Vagina (tissue), 2 donors: ENCODE results near the gene RANBP17. TPM values are rescaled to one million over a fixed set of nuclear protein-coding genes. Genes with fewer than 3 reads are reported as not detected.

Experiments
- DNase-seq, 2 donors: peaks; one replicate each; pipeline ENCODE4 v3.0.0-alpha.2; 2017; ENCODE audit errors: extremely low spot score in 2 of 2
- H3K27ac ChIP-seq: fragments of 200-600 bp; sonication (generic); one replicate; pipeline ENCODE4 v1.5.1; 2019
- H3K27me3 ChIP-seq: fragments of 200-600 bp; sonication (generic); one replicate; pipeline ENCODE4 v1.5.1; 2019
- H3K36me3 ChIP-seq, 2 donors: fragments of 200-600 bp; sonication (generic); one replicate each; pipeline ENCODE4 v1.5.1; 2017 to 2019
- H3K4me1 ChIP-seq: fragments of 200-600 bp; sonication (generic); one replicate; pipeline ENCODE4 v1.5.1; 2019
- H3K4me3 ChIP-seq, 2 donors: fragments of 200-600 bp; sonication (generic); 1 replicate in 1 of 2; 2 replicates in 1 of 2; pipeline ENCODE4 v1.5.1; 2016 to 2019
- H3K9me3 ChIP-seq: fragments of 200-600 bp; sonication (generic); one replicate; pipeline ENCODE4 v1.5.1; 2019
- CTCF ChIP-seq, 3 experiments: fragments of 450-650 bp in 2 of 3; fragments of 200-600 bp in 1 of 3; sonication (generic) in 1 of 3; IDR thresholded peaks; one replicate each; pipeline ENCODE4 v1.5.1; 2017 to 2019; ENCODE audit warnings: antibody characterized with exemption in 3 of 3, mild to moderate bottlenecking in 2 of 3, moderate library complexity in 2 of 3
- POLR2A ChIP-seq, 2 donors: fragments of 450-650 bp; IDR thresholded peaks; one replicate each; pipeline ENCODE4 v1.6.1; 2017; ENCODE audit warnings: antibody characterized with exemption in 2 of 2, mild to moderate bottlenecking in 2 of 2, moderate library complexity in 2 of 2
- POLR2AphosphoS5 ChIP-seq, 2 donors: sonication (generic); formaldehyde crosslinking; IDR thresholded peaks; one replicate each; pipeline ENCODE4 v1.9.0; 2017; ENCODE audit warnings: antibody characterized with exemption in 2 of 2, mild to moderate bottlenecking in 2 of 2, low read depth in 1 of 2; ENCODE audit not compliant: insufficient read depth in 1 of 2
- intact Hi-C: fragments of 100-400 bp; cut with DNase I; formaldehyde crosslinking; loops from one replicate; pipeline ENCODE4 v1.15.1; 2023
- total RNA-seq: library from RNA; depleted of rRNA; stranded (reverse); fragments of >200 nt; gene quantifications from one replicate; pipeline ENCODE4 v1.2.3, GENCODE V29; 2016

RANBP17 gene
- total RNA-seq, 1 donor from 2014 or later = 5.4 TPM

DNA sequence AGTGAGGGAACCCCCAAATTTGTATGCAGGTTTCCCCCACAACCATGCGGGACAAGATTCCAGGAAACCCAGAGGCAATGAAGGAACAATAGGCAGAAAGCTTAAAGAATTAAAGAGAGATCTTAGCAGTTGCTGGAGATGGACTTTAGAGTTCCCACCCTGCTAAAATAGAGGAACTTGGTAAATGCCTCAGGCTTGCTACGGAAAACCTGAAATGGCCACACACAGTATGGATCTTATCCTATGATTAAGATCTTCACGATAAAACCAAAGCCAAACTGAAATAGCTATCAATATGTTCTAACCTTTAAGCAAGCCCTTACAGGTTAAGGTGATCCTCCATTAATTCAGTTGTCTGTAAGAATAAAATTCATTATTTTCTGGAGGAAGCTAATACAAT lies 148.3 kb downstream of the RANBP17 start:
- Histone ChIP-seq H3K36me3 (no peaks in the 10 kb centered on the region), H3K27me3 (no peaks in the 10 kb centered on the region), H3K4me3 (no peak overlapping the region), H3K9me3 (no peaks in the 10 kb centered on the region), H3K27ac (no peak overlapping the region), H3K4me1 (no peaks in the 10 kb centered on the region)
- intact Hi-C loops = no loop called here
- TF ChIP-seq POLR2AphosphoS5 (IDR thresholded peaks at IDR 0.05; ENCODE audit: insufficient read depth in 1 of 2, low read depth in 1 of 2) = no peak
- no peak for DNase-seq

GRCh38 chr5:171010816-171011215 lies 149.0 kb downstream of the RANBP17 start:
- intact Hi-C loops = no loop called here
- no peaks in the 10 kb centered on the region for H3K27me3 ChIP-seq
- DNase-seq = no peak
- H3K36me3 ChIP-seq = no peaks in the 10 kb centered on the region
- H3K27ac ChIP-seq = no peak overlapping the region
- H3K4me3 ChIP-seq = no peak overlapping the region
- no peak for TF ChIP-seq CTCF (IDR thresholded peaks at IDR 0.05)
- TF ChIP-seq POLR2A (IDR thresholded peaks at IDR 0.05) = no peak
- TF ChIP-seq POLR2AphosphoS5 (IDR thresholded peaks at IDR 0.05; ENCODE audit: insufficient read depth in 1 of 2, low read depth in 1 of 2) = no peak
- H3K4me1 ChIP-seq = no peaks in the 10 kb centered on the region
- H3K9me3 ChIP-seq = no peaks in the 10 kb centered on the region

- Histone ChIP-seq H3K27ac (no peak overlapping the region), H3K9me3 (no peaks in the 10 kb centered on the region), H3K4me3 (no peak overlapping the region), H3K4me1 (no peaks in the 10 kb centered on the region), H3K36me3 (no peaks in the 10 kb centered on the region), H3K27me3 (no peaks in the 10 kb centered on the region)
- DNase-seq = no peak
- intact Hi-C loops = no loop called here
- TF ChIP-seq POLR2AphosphoS5 (IDR thresholded peaks at IDR 0.05; ENCODE audit: insufficient read depth in 1 of 2, low read depth in 1 of 2) (no peak), POLR2A (IDR thresholded peaks at IDR 0.05) (no peak), CTCF (IDR thresholded peaks at IDR 0.05) (no peak)
Observed at GRCh38 chr5:171023508-171023907, 161.7 kb downstream of the RANBP17 start.

GRCh38 chr5:171024084-171024483 lies 162.3 kb downstream of the RANBP17 start:
- H3K9me3 ChIP-seq = no peaks in the 10 kb centered on the region
- no peaks in the 10 kb centered on the region for H3K4me1 ChIP-seq
- H3K4me3 ChIP-seq = no peak overlapping the region
- TF ChIP-seq POLR2A (IDR thresholded peaks at IDR 0.05) (no peak), POLR2AphosphoS5 (IDR thresholded peaks at IDR 0.05; ENCODE audit: insufficient read depth in 1 of 2, low read depth in 1 of 2) (no peak), CTCF (IDR thresholded peaks at IDR 0.05) (no peak)
- no peak for DNase-seq
- H3K27me3 ChIP-seq = no peaks in the 10 kb centered on the region
- no peak overlapping the region for H3K27ac ChIP-seq
- H3K36me3 ChIP-seq = no peaks in the 10 kb centered on the region
- intact Hi-C loops = no loop called here

GRCh38 chr5:171029401-171029800 lies 167.6 kb downstream of the RANBP17 start:
- Histone ChIP-seq H3K4me3 (no peak overlapping the region), H3K27me3 (no peaks in the 10 kb centered on the region), H3K9me3 (no peaks in the 10 kb centered on the region), H3K27ac (no peak overlapping the region), H3K36me3 (no peaks in the 10 kb centered on the region), H3K4me1 (no peaks in the 10 kb centered on the region)
- intact Hi-C loops = no loop called here
- no peak for TF ChIP-seq CTCF (IDR thresholded peaks at IDR 0.05)
- TF ChIP-seq POLR2AphosphoS5 (IDR thresholded peaks at IDR 0.05; ENCODE audit: insufficient read depth in 1 of 2, low read depth in 1 of 2) = no peak
- TF ChIP-seq POLR2A (IDR thresholded peaks at IDR 0.05) = no peak
- DNase-seq = no peak

- Histone ChIP-seq H3K36me3 (no peaks in the 10 kb centered on the region), H3K9me3 (no peaks in the 10 kb centered on the region), H3K4me1 (no peaks in the 10 kb centered on the region), H3K27me3 (no peaks in the 10 kb centered on the region), H3K4me3 (no peak overlapping the region), H3K27ac (no peak overlapping the region)
- TF ChIP-seq POLR2A (IDR thresholded peaks at IDR 0.05) (no peak), CTCF (IDR thresholded peaks at IDR 0.05) (no peak), POLR2AphosphoS5 (IDR thresholded peaks at IDR 0.05; ENCODE audit: insufficient read depth in 1 of 2, low read depth in 1 of 2) (no peak)
- DNase-seq = no peak
- intact Hi-C loops = no loop called here
Observed at GRCh38 chr5:171031977-171032376, 170.2 kb downstream of the RANBP17 start.
